Esophagus squamous epithelium (tissue), 5 donors: ENCODE data around the gene TCF4. TPM values are rescaled to one million over a fixed set of nuclear protein-coding genes. Genes with fewer than 3 reads are reported as not detected.

Experiments used
- DNase-seq: peaks from one replicate; lab custom pipeline; 2025; lab: John Stamatoyannopoulos, UW
- H3K27ac ChIP-seq, 4 donors: fragments of 200-600 bp; sonication (generic); one replicate each; pipeline ENCODE4 v1.5.1; 2016 to 2019; ENCODE audit warnings: mild to moderate bottlenecking in 1 of 4
- H3K27me3 ChIP-seq, 4 donors: fragments of 200-600 bp; sonication (generic); 1 replicate in 3 of 4; 2 replicates in 1 of 4; pipeline versions ENCODE4 v1.5.1 to v1.6.0; 2017 to 2021; ENCODE audit warnings: antibody characterized with exemption in 1 of 4
- H3K36me3 ChIP-seq, 3 donors: fragments of 200-600 bp; sonication (generic); one replicate each; pipeline ENCODE4 v1.5.1; 2016 to 2019
- H3K4me1 ChIP-seq, 3 donors: fragments of 200-600 bp; sonication (generic); one replicate each; pipeline ENCODE4 v1.5.1; 2017 to 2019
- H3K4me3 ChIP-seq, 4 donors: fragments of 200-600 bp; sonication (generic); 1 replicate in 3 of 4; 2 replicates in 1 of 4; pipeline ENCODE4 v1.5.1; 2016 to 2019; ENCODE audit warnings: mild to moderate bottlenecking in 2 of 4, moderate library complexity in 1 of 4
- H3K9me3 ChIP-seq, 3 donors: fragments of 200-600 bp; sonication (generic); one replicate each; pipeline ENCODE4 v1.5.1; 2016 to 2019
- CTCF ChIP-seq, 6 experiments: fragments of 450-650 bp in 4 of 6; fragments of 200-600 bp in 2 of 6; sonication (generic) in 2 of 6; IDR thresholded peaks; one replicate each; pipeline ENCODE4 v1.5.1; 2016 to 2019; ENCODE audit warnings: antibody characterized with exemption in 6 of 6, mild to moderate bottlenecking in 4 of 6, moderate library complexity in 4 of 6
- POLR2A ChIP-seq, 4 donors: fragments of 450-650 bp; IDR thresholded peaks; one replicate each; pipeline ENCODE4 v1.6.1; 2017; ENCODE audit warnings: antibody characterized with exemption in 4 of 4, mild to moderate bottlenecking in 4 of 4, moderate library complexity in 3 of 4
- WGBS, 2 donors: methylation state at CpG; one replicate each; pipeline ENCODE4 v1.1.5; 2018; 5-methylcytosine and 5-hydroxymethylcytosine counted together
- intact Hi-C: fragments of 100-400 bp; cut with DNase I; formaldehyde crosslinking; loops from one replicate; pipeline ENCODE4 v1.15.0; 2022
- total RNA-seq, 4 donors: library from RNA; depleted of rRNA; stranded (reverse); fragments of >200 nt; gene quantifications; one replicate each; pipeline ENCODE4 v1.1.0, GENCODE V29; 2016
- donor health status: DM: yes; HTN: yes; CAD: no.

The TCF4 gene
- total RNA-seq, 4 donors from 2014 or later: 19.0 to 79.7 (median 26.0) TPM

- Histone ChIP-seq H3K27ac (peak overlapping the region; percentile 83 to 97 (median 89)), H3K27me3 (no peaks in the 10 kb centered on the region), H3K36me3 (no peaks in the 10 kb centered on the region), H3K9me3 (no peaks in the 10 kb centered on the region), H3K4me3 (peak overlapping the region; percentile 46 to 78 (median 57)), H3K4me1 (peaks cover 3 to 56% (median 4%) of the 10 kb centered on the region in 3 donors)
- WGBS, 2 donors: 1 to 3% methylated on average over 27 to 31 of the region's 31 CpGs
- intact Hi-C loops: no loop called here
- peak; percentile 29 for DNase-seq
- TF ChIP-seq POLR2A (IDR thresholded peaks at IDR 0.05): no peak
- TF ChIP-seq CTCF (IDR thresholded peaks at IDR 0.05): no peak
These were observed 266.5 kb downstream of the TCF4 start for GRCh38 chr18:55321265-55322177.

- no peaks in the 10 kb centered on the region for H3K36me3 ChIP-seq
- peak overlapping the region; percentile 46 to 78 (median 57) for H3K4me3 ChIP-seq
- H3K27ac ChIP-seq: peak overlapping the region; percentile 83 to 97 (median 89)
- H3K27me3 ChIP-seq: no peaks in the 10 kb centered on the region
- TF ChIP-seq CTCF (IDR thresholded peaks at IDR 0.05) (no peak), POLR2A (IDR thresholded peaks at IDR 0.05) (no peak)
- H3K4me1 ChIP-seq: peaks cover 3 to 53% (median 4%) of the 10 kb centered on the region in 3 donors
- no peaks in the 10 kb centered on the region for H3K9me3 ChIP-seq
- WGBS, 2 donors: 35 to 54% methylated on average over 8 of the region's 8 CpGs
- DNase-seq: no peak
- intact Hi-C loops: no loop called here
These were observed 267.3 kb downstream of the TCF4 start for GRCh38 chr18:55320424-55321264.

GRCh38 chr18:55319459-55320193 lies 268.4 kb downstream of the TCF4 start:
- Histone ChIP-seq H3K27ac (peak overlapping the region; percentile 35 to 93 (median 83)), H3K36me3 (no peaks in the 10 kb centered on the region), H3K27me3 (no peaks in the 10 kb centered on the region), H3K4me3 (peak overlapping the region in 3 of 4 donors; percentile 53 to 78 (median 61)), H3K9me3 (no peaks in the 10 kb centered on the region), H3K4me1 (peaks cover 3 to 53% (median 4%) of the 10 kb centered on the region in 3 donors)
- no peak for DNase-seq
- WGBS, 2 donors: 43 to 72% methylated on average over 6 of the region's 6 CpGs
- TF ChIP-seq POLR2A (IDR thresholded peaks at IDR 0.05) (no peak), CTCF (IDR thresholded peaks at IDR 0.05) (no peak)
- intact Hi-C loops: no loop called here

- Histone ChIP-seq H3K27ac (peak overlapping the region; percentile 35 to 93 (median 83)), H3K9me3 (no peaks in the 10 kb centered on the region), H3K27me3 (no peaks in the 10 kb centered on the region), H3K4me1 (peaks cover 3 to 51% (median 4%) of the 10 kb centered on the region in 3 donors), H3K36me3 (no peaks in the 10 kb centered on the region), H3K4me3 (peak overlapping the region in 3 of 4 donors; percentile 53 to 78 (median 61))
- intact Hi-C loops: no loop called here
- TF ChIP-seq POLR2A (IDR thresholded peaks at IDR 0.05) (no peak), CTCF (IDR thresholded peaks at IDR 0.05) (no peak)
- 62 to 65% methylated on average over 3 of the region's 3 CpGs for WGBS, 2 donors
- DNase-seq: no peak
These were observed 269.0 kb downstream of the TCF4 start for GRCh38 chr18:55318951-55319441.
